Ovary (tissue), 10 donors: ENCODE data around the gene OSER1. TPM values are rescaled to one million over a fixed set of nuclear protein-coding genes. Genes with fewer than 3 reads are reported as not detected.
A peak's percentile ranks its signal among the peaks of the same experiment; 100 is the strongest.

Experiments used
- DNase-seq, 5 donors: peaks; one replicate each; pipeline ENCODE4 v3.0.0-alpha.2; 2019 to 2020
- H3K27ac ChIP-seq, 2 donors: fragments of 200-600 bp; one replicate each; pipeline versions ENCODE4 v1.5.1 to v1.8.0; 2019 to 2022
- H3K27me3 ChIP-seq: fragments of 200-600 bp; one replicate; pipeline ENCODE4 v1.8.0; 2022
- H3K36me3 ChIP-seq: fragments of 200-600 bp; sonication (generic); one replicate; pipeline ENCODE4 v1.5.1; 2019
- H3K4me1 ChIP-seq: one replicate; pipeline ENCODE4 v1.8.1; 2013; ENCODE audit warnings: mild to moderate bottlenecking, moderate library complexity; ENCODE audit not compliant: insufficient read depth
- H3K4me3 ChIP-seq: fragments of 200-600 bp; sonication (generic); one replicate; pipeline ENCODE4 v1.5.1; 2017
- H3K9me3 ChIP-seq, 2 donors: fragments of 200-600 bp in 1 of 2; sonication (generic) in 1 of 2; one replicate each; pipeline versions ENCODE4 v1.5.1 to v1.8.1; 2013 to 2019; ENCODE audit warnings: mild to moderate bottlenecking in 1 of 2, moderate library complexity in 1 of 2
- CTCF ChIP-seq, 3 donors: fragments of 450-650 bp in 2 of 3; fragments of 200-600 bp in 1 of 3; IDR thresholded peaks; one replicate each; pipeline versions ENCODE4 v1.5.1 to v1.8.0; 2016 to 2022; ENCODE audit warnings: antibody characterized with exemption in 3 of 3, mild to moderate bottlenecking in 1 of 3
- EP300 ChIP-seq: sonication (generic); formaldehyde crosslinking; IDR thresholded peaks from one replicate; pipeline ENCODE4 v1.6.1; 2017; ENCODE audit warnings: antibody characterized with exemption
- POLR2A ChIP-seq: fragments of 450-650 bp; IDR thresholded peaks from one replicate; pipeline ENCODE4 v1.6.1; 2017; ENCODE audit warnings: antibody characterized with exemption, mild to moderate bottlenecking, moderate library complexity
- WGBS, 3 donors: extraction: QIAGEN DNeasy Blood & Tissue Kit in 1 of 3; methylation state at CpG; one replicate each; pipeline versions ENCODE4 v1.1.5 to v1.1.7; 2013 to 2017; 5-methylcytosine and 5-hydroxymethylcytosine counted together
- intact Hi-C, 4 donors: fragments of 100-400 bp; cut with DNase I; formaldehyde crosslinking; loops; one replicate each; pipeline versions ENCODE4 v1.11.0 to v1.15.1; 2022 to 2023
- long read RNA-seq, 3 donors: library from polyadenylated mRNA in 2 of 3; unstranded in 2 of 3; transcript quantifications; one replicate each; pipeline ENCODE4 v2.0.0 and lab custom pipeline, GENCODE V29; 2021 to 2026
- polyA plus RNA-seq, 2 donors: library from polyadenylated mRNA; stranded (reverse); fragments of 200-250 nt in 1 of 2; fragments of 350-450 nt in 1 of 2; fragmentation: Illumina TruSeq in 1 of 2; extraction: RNeasy Lipid Tissue Mini Kit (QIAGEN cat#74804) in 1 of 2; gene quantifications; one replicate each; pipeline ENCODE4 v1.2.3, GENCODE V29; 2013 to 2014
- total RNA-seq, 7 donors: library from RNA; depleted of rRNA in 2 of 7; stranded (reverse); fragments of >200 nt in 2 of 7; fragmentation: NEBNext Ultra II Directional in 3 of 7; extraction: Animal tissue kit (Norgen Biotek cat#: 25700) in 3 of 7; gene quantifications; one replicate each; pipeline versions ENCODE4 v1.1.0 to v1.2.4, GENCODE V29; 2016 to 2023
- donor health status: DM: no; HTN: no; CAD: no; lungs with moderate emphysema.
- donor health status: DM: no; HTN: no; CAD: no.
- donor health status: Bipolar disorder and iron deficiency.
- donor health status: DM: yes; HTN: yes; CAD: no.
- donor health status: DM: no; HTN: no; CAD: no.
- donor health status: DM: yes; HTN: yes; CAD: no.

OSER1 gene
- total RNA-seq (10 to 100 TPM; 27.7 to 40.1 (median 37.2) TPM), polyA plus RNA-seq (10 to 100 TPM; 39.6 to 55.3 TPM)
- long read RNA-seq, donor 1, transcript OSER1-201 (4 exons, 1,572 nt), result major isoform, 153 of 171 reads
- long read RNA-seq, donor 1, partial matches to known transcripts, result 5 of 171 reads
- long read RNA-seq, donor 1, other reads (novel, unspliced or antisense), result 13 of 171 reads
- long read RNA-seq, donor 2, transcript OSER1-201 (4 exons, 1,572 nt), result major isoform, 34 of 34 reads
- long read RNA-seq, donor 2, partial matches to known transcripts, result 0 of 34 reads
- long read RNA-seq, donor 2, other reads (novel, unspliced or antisense), result 0 of 34 reads
- long read RNA-seq, donor 3, transcript OSER1-201 (4 exons, 1,572 nt), result major isoform, 52 of 58 reads
- long read RNA-seq, donor 3, partial matches to known transcripts, result 4 of 58 reads
- long read RNA-seq, donor 3, other reads (novel, unspliced or antisense), result 2 of 58 reads

GRCh38 chr20:44210406-44211176 is at the start of gene OSER1:
TSS of gene OSER1 (minus strand) at chr20:44210771. CDS start at chr20:44206957, 3,814 bp downstream.
- 0 to 1% (median 0%) methylated on average over 65 to 79 of the region's 79 CpGs for WGBS, 3 donors
- no peaks in the 10 kb centered on the region for H3K9me3 ChIP-seq
- H3K36me3 ChIP-seq, result no peaks in the 10 kb centered on the region
- H3K4me3 ChIP-seq, result peak within 1 kb of the TSS; percentile 70
- H3K4me1 ChIP-seq, result peaks cover 1% of the 10 kb centered on the region
- DNase-seq, result peak; percentile 96 to 99 (median 98)
- peak within 1 kb of the TSS; percentile 86 to 98 for H3K27ac ChIP-seq
- intact Hi-C loops, result loop anchor here in 3 of 4 donors (5.0 to 10.0 kb wide), 4 partner anchors 102 to 404 kb away; partner anchors contain the start of gene FITM2 (in 1 of the 3)
- TF ChIP-seq CTCF (IDR thresholded peaks at IDR 0.05) (peak in 1 of 3 donors; percentile 5), EP300 (peak; percentile 88), POLR2A (peak; percentile 92)
- no peaks in the 10 kb centered on the region for H3K27me3 ChIP-seq

GRCh38 chr20:44258226-44258890 is 47.8 kb upstream of the OSER1 start:
- no peaks in the 10 kb centered on the region for H3K4me1 ChIP-seq
- 87 to 90% (median 90%) methylated on average over 24 to 28 of the region's 28 CpGs for whole genome bisulfite sequencing, 3 donors

GRCh38 chr20:44256961-44257360 is 46.4 kb upstream of the OSER1 start:
- H3K4me3 ChIP-seq, result no peak overlapping the region
- intact Hi-C loops, result no loop called here
- H3K36me3 ChIP-seq, result no peaks in the 10 kb centered on the region
- H3K27ac ChIP-seq, result no peak overlapping the region
- TF ChIP-seq EP300 (no peak), CTCF (IDR thresholded peaks at IDR 0.05) (no peak), POLR2A (no peak)
- H3K9me3 ChIP-seq, result no peaks in the 10 kb centered on the region
- no peaks in the 10 kb centered on the region for H3K4me1 ChIP-seq
- DNase-seq, result no peak
- WGBS, 3 donors, result 81 to 91% (median 85%) methylated on average over 20 to 21 of the region's 21 CpGs
- no peaks in the 10 kb centered on the region for H3K27me3 ChIP-seq

More at GRCh38 chr20:44258226-44258890, 47.8 kb upstream of the OSER1 start:
- intact Hi-C loops, result no loop called here
- Histone ChIP-seq H3K27ac (no peak overlapping the region), H3K27me3 (no peaks in the 10 kb centered on the region), H3K36me3 (no peaks in the 10 kb centered on the region), H3K4me3 (no peak overlapping the region), H3K9me3 (no peaks in the 10 kb centered on the region)
- TF ChIP-seq EP300 (no peak), POLR2A (no peak), CTCF (IDR thresholded peaks at IDR 0.05) (no peak)
- DNase-seq, result no peak

GRCh38 chr20:44255942-44256341 is 45.4 kb upstream of the OSER1 start:
- Histone ChIP-seq H3K27me3 (no peaks in the 10 kb centered on the region), H3K9me3 (no peaks in the 10 kb centered on the region), H3K36me3 (no peaks in the 10 kb centered on the region), H3K27ac (no peak overlapping the region), H3K4me1 (no peaks in the 10 kb centered on the region), H3K4me3 (no peak overlapping the region)
- DNase-seq, result no peak
- intact Hi-C loops, result no loop called here
- WGBS, 3 donors, result 96 to 100% (median 97%) methylated on average over 1 of the region's 1 CpG
- TF ChIP-seq POLR2A (no peak), CTCF (IDR thresholded peaks at IDR 0.05) (no peak), EP300 (no peak)
